CD14-positive monocyte (primary cell): ENCODE results near the gene SPNS1. TPM values are rescaled to one million over a fixed set of nuclear protein-coding genes. Genes with fewer than 3 reads are reported as not detected.
"Not testable (repeated sequence)": the region's sequence is repeated elsewhere in the genome, so short reads cannot be mapped to it uniquely, and the experiment has no call there.

Experiments
- DNase-seq, 3 donors: peaks; one replicate each; pipeline ENCODE4 v3.0.0-alpha.2; 2011 to 2022
- H2AFZ ChIP-seq: 2 replicates; pipeline ENCODE4 v1.6.0; 2012; ENCODE audit warnings: mild to moderate bottlenecking, low read depth, low read length, inconsistent platforms; ENCODE audit not compliant: insufficient read depth, poor library complexity, severe bottlenecking
- H3K27ac ChIP-seq, 2 donors: 1 replicate in 1 of 2; 2 replicates in 1 of 2; pipeline ENCODE4 v1.5.1; 2012 to 2013; ENCODE audit warnings: low read length in 2 of 2, control low read depth in 1 of 2, inconsistent platforms in 1 of 2, low read depth in 1 of 2, mild to moderate bottlenecking in 1 of 2
- H3K27me3 ChIP-seq, 2 donors: one replicate each; pipeline versions ENCODE4 v1.6.0 to v1.6.1; 2011 to 2013; ENCODE audit warnings: low read length in 2 of 2; ENCODE audit not compliant: control insufficient read depth in 2 of 2, insufficient read depth in 2 of 2
- H3K36me3 ChIP-seq, 2 donors: replicated peaks in 1 of 2; 1 replicate in 1 of 2; 2 replicates in 1 of 2; pipeline versions ENCODE4 v1.5.1 to v1.6.1; 2012 to 2013; ENCODE audit warnings: low read length in 2 of 2, control low read depth in 1 of 2, inconsistent platforms in 1 of 2, mild to moderate bottlenecking in 1 of 2; ENCODE audit not compliant: insufficient read depth in 2 of 2, control insufficient read depth in 1 of 2
- H3K4me1 ChIP-seq, 2 donors: 1 replicate in 1 of 2; 2 replicates in 1 of 2; pipeline versions ENCODE4 v1.5.1 to v1.6.1; 2012 to 2013; ENCODE audit warnings: low read length in 2 of 2, control low read depth in 1 of 2, inconsistent platforms in 1 of 2, mild to moderate bottlenecking in 1 of 2, moderate library complexity in 1 of 2; ENCODE audit not compliant: insufficient read depth in 2 of 2, control insufficient read depth in 1 of 2
- H3K4me2 ChIP-seq: replicated peaks from 2 replicates; pipeline ENCODE3; 2012; ENCODE audit warnings: low read length, moderate library complexity, mild to moderate bottlenecking; ENCODE audit not compliant: poor library complexity, severe bottlenecking; ENCODE audit errors: extremely low read depth
- H3K4me3 ChIP-seq, 3 experiments: fragments of 200-600 bp in 1 of 3; sonication (generic) in 1 of 3; replicated peaks in 1 of 3; 1 replicate in 2 of 3; 2 replicates in 1 of 3; pipeline ENCODE4 v1.5.1; 2011 to 2013; ENCODE audit warnings: low read length in 3 of 3, mild to moderate bottlenecking in 3 of 3, control low read depth in 2 of 3, low read depth in 2 of 3, inconsistent platforms in 1 of 3, moderate library complexity in 1 of 3
- H3K79me2 ChIP-seq: 2 replicates; pipeline ENCODE4 v1.6.0; 2012; ENCODE audit warnings: mild to moderate bottlenecking, control low read depth, inconsistent platforms, low read length, moderate library complexity; ENCODE audit not compliant: insufficient read depth
- H3K9ac ChIP-seq: 2 replicates; pipeline ENCODE4 v1.6.0; 2017; ENCODE audit warnings: low read length, mild to moderate bottlenecking; ENCODE audit not compliant: insufficient read depth, poor library complexity, severe bottlenecking
- H3K9me3 ChIP-seq, 2 donors: replicated peaks in 1 of 2; 1 replicate in 1 of 2; 2 replicates in 1 of 2; pipeline versions ENCODE4 v1.5.1 to v1.6.1; 2012 to 2013; ENCODE audit warnings: low read length in 2 of 2, control low read depth in 1 of 2; ENCODE audit not compliant: control insufficient read depth in 1 of 2, insufficient read depth in 1 of 2
- H4K20me1 ChIP-seq: 2 replicates; pipeline ENCODE4 v1.6.0; 2012; ENCODE audit warnings: mild to moderate bottlenecking, low read length, control low read depth, moderate library complexity; ENCODE audit not compliant: insufficient read depth
- H3K27ac Mint-ChIP-seq, 7 donors: one replicate each; pipeline ENCODE4 v1.8.0; 2020; ENCODE audit warnings: mild to moderate bottlenecking in 7 of 7, mixed read lengths in 7 of 7, moderate library complexity in 6 of 7, inconsistent platforms in 2 of 7
- H3K27me3 Mint-ChIP-seq, 3 donors: one replicate each; pipeline ENCODE4 v1.8.0; 2021 to 2022; ENCODE audit warnings: low read depth in 3 of 3, mild to moderate bottlenecking in 3 of 3, mixed read lengths in 3 of 3, moderate library complexity in 3 of 3, inconsistent platforms in 1 of 3
- H3K36me3 Mint-ChIP-seq, 2 donors: one replicate each; pipeline ENCODE4 v1.8.0; 2020; ENCODE audit warnings: mixed read lengths in 2 of 2, inconsistent platforms in 1 of 2, mild to moderate bottlenecking in 1 of 2
- H3K4me1 Mint-ChIP-seq: one replicate; pipeline ENCODE4 v1.8.0; 2020; ENCODE audit warnings: mild to moderate bottlenecking, mixed read lengths
- H3K4me3 Mint-ChIP-seq, 2 donors: one replicate each; pipeline ENCODE4 v1.8.0; 2020; ENCODE audit warnings: mild to moderate bottlenecking in 2 of 2, mixed read lengths in 2 of 2, moderate library complexity in 1 of 2
- H3K9me3 Mint-ChIP-seq, 7 donors: one replicate each; pipeline ENCODE4 v1.8.0; 2020 to 2022; ENCODE audit warnings: mixed read lengths in 7 of 7, mild to moderate bottlenecking in 6 of 7, moderate library complexity in 6 of 7, inconsistent platforms in 2 of 7
- CTCF ChIP-seq: fragments of 200-600 bp; IDR thresholded peaks from one replicate; pipeline ENCODE4 v1.8.0; 2022; ENCODE audit warnings: antibody characterized with exemption, mild to moderate bottlenecking
- WGBS: methylation state at CpG from one replicate; pipeline ENCODE4 v1.1.5; 2013; ENCODE audit warnings: missing lambda C conversion rate; ENCODE audit not compliant: insufficient coverage; 5-methylcytosine and 5-hydroxymethylcytosine counted together
- intact Hi-C, 2 donors: fragments of 100-400 bp; cut with micrococcal nuclease; formaldehyde crosslinking; loops; one replicate each; pipeline versions ENCODE4 v1.15.0 to v1.15.1; 2023
- polyA plus RNA-seq, 3 donors: library from polyadenylated mRNA; depleted of rRNA in 1 of 3; unstranded in 2 of 3; stranded (reverse) in 1 of 3; fragments of 300-500 nt in 2 of 3; fragments of >200 nt in 1 of 3; fragmentation: Illumina TruSeq in 2 of 3; gene quantifications; 1 replicate in 2 of 3; 2 replicates in 1 of 3; pipeline ENCODE4 v1.2.3, GENCODE V29; 2012 to 2021

SPNS1 gene
- polyA plus RNA-seq, 3 donors: 93.4 to 104 (median 97.2) TPM

DNA sequence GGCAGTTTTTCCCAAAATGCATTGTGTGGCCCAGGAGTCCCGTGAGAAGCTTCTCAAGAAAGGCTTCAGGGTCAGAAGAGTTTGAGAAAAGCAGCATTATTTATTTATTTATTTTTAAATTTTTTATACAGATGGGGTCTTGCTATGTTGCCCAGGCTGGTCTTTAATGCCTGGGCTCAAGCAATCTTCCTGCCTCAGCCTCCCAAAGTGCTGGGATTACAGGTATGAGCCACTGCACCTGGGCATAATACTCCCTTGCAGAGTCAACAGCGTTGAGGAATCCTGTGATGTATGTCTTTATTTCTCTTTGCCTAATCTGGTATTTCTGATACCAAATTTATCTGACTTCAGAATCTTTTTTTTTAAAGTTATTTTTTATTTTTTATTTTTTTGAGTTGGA, 25.4 kb downstream of the SPNS1 start:
- H3K4me1 ChIP-seq: peaks cover 7 to 9% of the 10 kb centered on the region in 2 donors

DNA sequence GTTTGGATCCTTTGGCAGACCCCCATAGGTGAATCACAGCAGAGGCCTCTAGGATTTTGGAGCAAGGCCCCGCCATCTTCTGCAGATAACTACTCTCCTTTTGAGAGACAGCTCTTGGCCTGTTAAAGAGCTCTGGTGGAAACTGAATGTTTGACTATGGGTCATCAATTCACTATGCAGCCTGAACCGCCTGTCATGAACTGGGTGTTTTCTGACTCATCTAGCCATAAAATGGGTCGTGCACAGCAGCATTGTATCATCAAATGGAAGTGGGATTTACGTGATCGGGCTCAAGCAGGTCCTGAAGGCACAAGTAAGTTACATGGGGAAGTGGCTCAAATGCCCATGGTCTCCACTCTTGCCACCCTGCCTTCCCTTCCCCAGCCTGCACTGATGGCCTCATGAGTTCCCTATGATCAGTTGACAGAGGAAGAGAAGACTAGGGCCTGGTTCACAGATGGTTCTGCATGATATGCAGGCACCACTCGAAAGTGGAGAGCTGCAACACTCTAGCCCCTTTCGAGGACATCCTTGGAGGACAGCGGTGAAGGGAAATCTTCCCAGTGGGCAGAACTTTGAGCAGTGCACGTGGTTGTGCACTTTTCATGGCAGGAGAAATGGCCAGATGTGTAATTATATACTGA, 30.0 kb downstream of the SPNS1 start:
- H3K9me3 Mint-ChIP-seq, H3K9ac ChIP-seq, H2AFZ ChIP-seq, H3K27ac ChIP-seq, H3K79me2 ChIP-seq, H3K27me3 ChIP-seq, H3K4me3 ChIP-seq, H3K36me3 Mint-ChIP-seq, DNase-seq, H3K9me3 ChIP-seq, H3K4me2 ChIP-seq, intact Hi-C loops, H3K4me3 Mint-ChIP-seq, H3K36me3 ChIP-seq, H3K27me3 Mint-ChIP-seq, H4K20me1 ChIP-seq: not testable (repeated sequence)
- Mint-ChIP-seq H3K4me1 (peaks cover 26% of the 10 kb centered on the region), H3K27ac (peak overlapping the region in 2 of 7 donors; percentile 24 to 26)
- WGBS: 68% methylated on average over 7 of the region's 9 CpGs
- peaks cover 23 to 30% of the 10 kb centered on the region in 2 donors for H3K4me1 ChIP-seq

More for the DNA sequence above, 25.4 kb downstream of the SPNS1 start:
- Histone ChIP-seq H3K4me2 (no peak overlapping the region), H3K79me2 (no peaks in the 10 kb centered on the region), H2AFZ (no peak overlapping the region), H3K9me3 (no peaks in the 10 kb centered on the region), H3K27ac (no peak overlapping the region), H4K20me1 (no peaks in the 10 kb centered on the region), H3K9ac (no peak overlapping the region), H3K27me3 (no peaks in the 10 kb centered on the region), H3K36me3 (no peaks in the 10 kb centered on the region), H3K4me3 (no peak overlapping the region)
- Mint-ChIP-seq H3K4me1 (peaks cover 15% of the 10 kb centered on the region), H3K27ac (no peak overlapping the region), H3K36me3 (no peaks in the 10 kb centered on the region), H3K4me3 (no peak overlapping the region), H3K27me3 (peaks cover 0 to 16% (median 3%) of the 10 kb centered on the region in 3 donors), H3K9me3 (peaks cover 0 to 3% (median 0%) of the 10 kb centered on the region in 7 donors)
- TF ChIP-seq CTCF: no peak
- DNase-seq: no peak
- WGBS: no CpG with 5 or more reads among the region's 2 CpGs
- intact Hi-C loops: no loop called here
